B cell (primary cell): ENCODE data around the gene BLOC1S5.

Source experiments
- CTCF ChIP-seq: fragments of 200-600 bp; IDR thresholded peaks from one replicate; pipeline ENCODE4 v1.8.0; 2022; ENCODE audit warnings: antibody characterized with exemption, mild to moderate bottlenecking
- EZH2 ChIP-seq: IDR thresholded peaks from 2 replicates; pipeline ENCODE4 v1.6.1; 2012; ENCODE audit warnings: borderline replicate concordance, low read depth, mild to moderate bottlenecking, moderate library complexity, low read length; ENCODE audit not compliant: insufficient read depth, poor library complexity, severe bottlenecking

- no peak for TF ChIP-seq EZH2
- TF ChIP-seq CTCF, result no peak
These were observed 6.4 kb downstream of the BLOC1S5 start for GRCh38 chr6:8057793-8058192.
